Mesendoderm (in vitro differentiated cells): ENCODE results near the gene BSN.

Source experiments
- DNase-seq: peaks from one replicate; pipeline ENCODE4 v3.0.0; 2013
- H2AK5ac ChIP-seq: 2 replicates; pipeline ENCODE4 v1.6.1; 2013; ENCODE audit warnings: low read length, inconsistent platforms
- H2BK120ac ChIP-seq: 2 replicates; pipeline ENCODE4 v1.6.1; 2013; ENCODE audit warnings: low read depth, mild to moderate bottlenecking, low read length, moderate library complexity, mixed read lengths
- H2BK15ac ChIP-seq: replicated peaks from 2 replicates; pipeline ENCODE4 v1.6.1; 2013; ENCODE audit warnings: low read depth, mild to moderate bottlenecking, moderate library complexity
- H2BK5ac ChIP-seq: 2 replicates; pipeline ENCODE4 v1.6.1; 2013; ENCODE audit warnings: low read length, inconsistent platforms
- H3K18ac ChIP-seq: 2 replicates; pipeline ENCODE4 v1.6.1; 2013; ENCODE audit warnings: mild to moderate bottlenecking, low read length, mixed read lengths
- H3K23ac ChIP-seq: one replicate; pipeline ENCODE4 v1.6.1; 2013; ENCODE audit warnings: low read length
- H3K27ac ChIP-seq: 2 replicates; pipeline ENCODE4 v1.5.1; 2013; ENCODE audit warnings: low read depth, mild to moderate bottlenecking, inconsistent platforms, low read length, moderate library complexity
- H3K27me3 ChIP-seq: 2 replicates; pipeline ENCODE4 v1.6.1; 2013; ENCODE audit warnings: low read length, control low read depth, mild to moderate bottlenecking, inconsistent platforms; ENCODE audit not compliant: insufficient read depth, poor library complexity
- H3K36me3 ChIP-seq: 2 replicates; pipeline ENCODE4 v1.6.1; 2013; ENCODE audit warnings: low read length, inconsistent platforms; ENCODE audit not compliant: control insufficient read depth, insufficient read depth
- H3K4ac ChIP-seq: one replicate; pipeline ENCODE4 v1.6.1; 2013; ENCODE audit warnings: low read depth, mild to moderate bottlenecking, low read length, moderate library complexity
- H3K4me1 ChIP-seq: 2 replicates; pipeline ENCODE4 v1.6.1; 2013; ENCODE audit warnings: low read depth, low read length, inconsistent platforms; ENCODE audit not compliant: control insufficient read depth
- H3K4me2 ChIP-seq: 2 replicates; pipeline ENCODE4 v1.6.1; 2013; ENCODE audit warnings: low read length
- H3K4me3 ChIP-seq: 2 replicates; pipeline ENCODE4 v1.5.1; 2013; ENCODE audit warnings: mild to moderate bottlenecking, low read length
- H3K56ac ChIP-seq: one replicate; pipeline ENCODE4 v1.6.1; 2013; ENCODE audit warnings: low read length
- H3K79me1 ChIP-seq: 2 replicates; pipeline ENCODE4 v1.6.1; 2013; ENCODE audit warnings: low read length, inconsistent platforms
- H3K79me2 ChIP-seq: 2 replicates; pipeline ENCODE4 v1.6.1; 2013; ENCODE audit warnings: mild to moderate bottlenecking, low read length; ENCODE audit not compliant: control insufficient read depth, insufficient read depth
- H3K9ac ChIP-seq: 2 replicates; pipeline ENCODE4 v1.6.1; 2013; ENCODE audit warnings: low read length, inconsistent platforms
- H4K5ac ChIP-seq: one replicate; pipeline ENCODE4 v1.6.1; 2013; ENCODE audit warnings: low read length
- H4K8ac ChIP-seq: one replicate; pipeline ENCODE4 v1.6.1; 2013; ENCODE audit warnings: low read depth, mild to moderate bottlenecking, control low read depth, low read length, moderate library complexity
- WGBS: extraction: QIAGEN DNeasy Blood & Tissue Kit; methylation state at CpG from one replicate; pipeline ENCODE4 v1.1.7; 2013; ENCODE audit warnings: low lambda C conversion rate, missing lambda C conversion rate; ENCODE audit not compliant: insufficient coverage; ENCODE audit errors: extremely low coverage; 5-methylcytosine and 5-hydroxymethylcytosine counted together

Gene BSN

GRCh38 chr3:49656541-49657112 is 102.3 kb downstream of the BSN start:
- H2BK120ac ChIP-seq: no peak overlapping the region
- no peaks in the 10 kb centered on the region for H3K36me3 ChIP-seq
- no peak overlapping the region for H3K56ac ChIP-seq
- H2BK5ac ChIP-seq: no peak overlapping the region
- H4K5ac ChIP-seq: no peak overlapping the region
- no peaks in the 10 kb centered on the region for H3K79me1 ChIP-seq
- H3K27me3 ChIP-seq: no peaks in the 10 kb centered on the region
- no CpG with 5 or more reads among the region's 18 CpGs for WGBS
- H4K8ac ChIP-seq: no peak overlapping the region
- no peak overlapping the region for H2AK5ac ChIP-seq
- H3K23ac ChIP-seq: no peak overlapping the region
- H3K18ac ChIP-seq: no peak overlapping the region
- H3K4ac ChIP-seq: no peak overlapping the region
- no peak overlapping the region for H2BK15ac ChIP-seq
- no peaks in the 10 kb centered on the region for H3K79me2 ChIP-seq
- no peak overlapping the region for H3K27ac ChIP-seq
- H3K4me2 ChIP-seq: no peak overlapping the region
- H3K9ac ChIP-seq: no peak overlapping the region
- H3K4me1 ChIP-seq: no peaks in the 10 kb centered on the region
- DNase-seq: no peak
- H3K4me3 ChIP-seq: no peak overlapping the region

DNA sequence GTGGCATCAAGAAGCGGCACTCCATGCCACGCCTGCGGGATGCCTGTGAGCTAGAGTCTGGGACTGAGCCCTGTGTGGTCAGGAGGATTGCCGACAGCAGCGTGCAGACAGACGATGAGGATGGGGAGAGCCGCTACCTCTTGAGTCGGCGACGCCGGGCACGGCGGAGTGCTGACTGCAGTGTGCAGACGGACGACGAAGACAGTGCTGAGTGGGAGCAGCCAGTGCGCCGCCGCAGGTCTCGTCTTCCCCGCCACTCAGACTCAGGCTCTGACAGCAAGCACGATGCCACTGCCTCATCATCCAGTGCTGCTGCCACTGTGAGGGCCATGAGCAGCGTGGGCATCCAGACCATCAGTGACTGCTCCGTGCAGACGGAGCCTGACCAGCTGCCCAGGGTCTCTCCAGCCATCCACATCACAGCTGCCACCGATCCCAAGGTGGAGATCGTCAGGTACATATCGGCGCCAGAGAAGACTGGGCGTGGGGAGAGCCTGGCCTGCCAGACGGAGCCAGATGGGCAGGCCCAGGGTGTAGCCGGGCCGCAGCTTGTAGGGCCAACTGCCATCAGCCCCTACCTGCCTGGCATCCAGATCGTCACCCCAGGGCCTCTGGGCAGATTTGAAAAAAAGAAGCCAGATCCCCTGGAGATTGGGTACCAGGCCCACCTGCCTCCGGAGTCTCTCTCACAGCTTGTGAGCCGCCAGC is 103.1 kb downstream of the BSN start:
- Histone ChIP-seq H4K8ac (no peak overlapping the region), H3K79me2 (no peaks in the 10 kb centered on the region), H2BK120ac (no peak overlapping the region), H4K5ac (no peak overlapping the region), H3K36me3 (no peaks in the 10 kb centered on the region), H3K27ac (no peak overlapping the region), H2BK15ac (no peak overlapping the region), H3K4me2 (no peak overlapping the region), H3K4me3 (no peak overlapping the region), H3K9ac (no peak overlapping the region), H3K18ac (no peak overlapping the region), H3K4me1 (no peaks in the 10 kb centered on the region), H3K23ac (no peak overlapping the region), H2AK5ac (no peak overlapping the region), H3K56ac (no peak overlapping the region), H3K79me1 (no peaks in the 10 kb centered on the region), H2BK5ac (no peak overlapping the region), H3K27me3 (no peaks in the 10 kb centered on the region), H3K4ac (no peak overlapping the region)
- DNase-seq: no peak
- no CpG with 5 or more reads among the region's 36 CpGs for WGBS

DNA sequence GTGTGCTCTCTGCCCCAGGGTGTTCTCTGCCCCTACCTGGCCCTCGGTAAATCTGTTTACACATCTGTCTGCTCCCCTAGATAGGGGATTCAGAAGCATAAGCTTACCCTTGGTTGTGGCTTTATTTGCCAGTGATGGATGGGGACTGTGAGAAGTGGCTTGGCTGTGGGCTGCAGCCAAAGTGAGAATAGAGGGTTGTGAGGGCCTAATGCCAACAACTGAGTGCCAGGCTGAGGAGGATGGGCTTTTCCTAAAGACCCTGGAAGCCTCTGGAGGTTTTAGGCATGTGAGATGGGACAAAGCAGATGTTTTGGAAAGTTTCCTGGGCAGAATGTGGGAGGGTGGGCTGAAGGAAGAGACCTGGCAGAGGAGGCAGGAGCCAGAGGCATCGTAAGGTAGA is 104.4 kb downstream of the BSN start:
- Histone ChIP-seq H3K18ac (no peak overlapping the region), H3K9ac (no peak overlapping the region), H3K79me2 (no peaks in the 10 kb centered on the region), H3K4ac (no peak overlapping the region), H3K56ac (no peak overlapping the region), H2BK5ac (no peak overlapping the region), H3K4me2 (no peak overlapping the region), H4K8ac (no peak overlapping the region), H4K5ac (no peak overlapping the region), H2AK5ac (no peak overlapping the region), H3K23ac (no peak overlapping the region), H3K4me3 (no peak overlapping the region), H2BK15ac (no peak overlapping the region), H3K27ac (no peak overlapping the region), H3K79me1 (no peaks in the 10 kb centered on the region), H3K4me1 (no peaks in the 10 kb centered on the region), H3K27me3 (no peaks in the 10 kb centered on the region), H2BK120ac (no peak overlapping the region), H3K36me3 (no peaks in the 10 kb centered on the region)
- WGBS: no CpG with 5 or more reads among the region's 2 CpGs
- DNase-seq: no peak

DNA sequence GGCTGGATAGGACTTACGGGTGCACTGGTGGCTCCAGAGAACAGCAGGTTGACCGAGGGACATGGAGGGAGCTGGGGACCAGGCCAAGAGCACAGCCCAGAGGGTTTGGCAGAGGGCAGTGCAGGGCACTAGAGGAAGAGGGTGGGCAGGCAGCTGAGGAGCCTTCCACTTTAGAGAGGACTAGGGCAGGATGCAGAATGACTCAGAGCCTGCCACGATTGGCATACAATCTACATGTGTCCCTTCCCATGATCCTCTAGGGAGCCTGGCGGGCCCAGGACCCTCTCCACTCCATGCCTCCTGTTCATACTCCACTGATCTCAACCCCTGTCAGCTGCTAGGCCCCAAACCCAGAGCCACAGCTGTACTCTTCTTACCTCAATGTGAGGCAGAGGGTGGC is 105.5 kb downstream of the BSN start:
- Histone ChIP-seq H3K23ac (no peak overlapping the region), H2AK5ac (no peak overlapping the region), H3K4me2 (no peak overlapping the region), H3K36me3 (no peaks in the 10 kb centered on the region), H2BK120ac (no peak overlapping the region), H4K5ac (no peak overlapping the region), H3K4ac (no peak overlapping the region), H3K4me1 (no peaks in the 10 kb centered on the region), H3K79me1 (no peaks in the 10 kb centered on the region), H2BK15ac (no peak overlapping the region), H3K79me2 (no peaks in the 10 kb centered on the region), H3K18ac (no peak overlapping the region), H4K8ac (no peak overlapping the region), H3K4me3 (no peak overlapping the region), H3K27ac (no peak overlapping the region), H3K56ac (no peak overlapping the region), H3K9ac (no peak overlapping the region), H3K27me3 (no peaks in the 10 kb centered on the region), H2BK5ac (no peak overlapping the region)
- DNase-seq: no peak
- WGBS: no CpG with 5 or more reads among the region's 4 CpGs

- no peaks in the 10 kb centered on the region for H3K36me3 ChIP-seq
- WGBS: no CpG with 5 or more reads among the region's 14 CpGs
- no peak overlapping the region for H2BK120ac ChIP-seq
- no peak overlapping the region for H2BK5ac ChIP-seq
- no peak for DNase-seq
- H3K4me1 ChIP-seq: no peaks in the 10 kb centered on the region
- no peak overlapping the region for H3K56ac ChIP-seq
- H3K27ac ChIP-seq: no peak overlapping the region
- no peaks in the 10 kb centered on the region for H3K79me1 ChIP-seq
- no peaks in the 10 kb centered on the region for H3K27me3 ChIP-seq
- H3K4ac ChIP-seq: no peak overlapping the region
- no peak overlapping the region for H3K18ac ChIP-seq
- no peak overlapping the region for H3K9ac ChIP-seq
- no peak overlapping the region for H2BK15ac ChIP-seq
- no peak overlapping the region for H3K4me2 ChIP-seq
- no peak overlapping the region for H3K4me3 ChIP-seq
- H3K23ac ChIP-seq: no peak overlapping the region
- no peaks in the 10 kb centered on the region for H3K79me2 ChIP-seq
- no peak overlapping the region for H2AK5ac ChIP-seq
- no peak overlapping the region for H4K8ac ChIP-seq
- no peak overlapping the region for H4K5ac ChIP-seq
Measured at GRCh38 chr3:49661281-49661680, 107.0 kb downstream of the BSN start.

DNA sequence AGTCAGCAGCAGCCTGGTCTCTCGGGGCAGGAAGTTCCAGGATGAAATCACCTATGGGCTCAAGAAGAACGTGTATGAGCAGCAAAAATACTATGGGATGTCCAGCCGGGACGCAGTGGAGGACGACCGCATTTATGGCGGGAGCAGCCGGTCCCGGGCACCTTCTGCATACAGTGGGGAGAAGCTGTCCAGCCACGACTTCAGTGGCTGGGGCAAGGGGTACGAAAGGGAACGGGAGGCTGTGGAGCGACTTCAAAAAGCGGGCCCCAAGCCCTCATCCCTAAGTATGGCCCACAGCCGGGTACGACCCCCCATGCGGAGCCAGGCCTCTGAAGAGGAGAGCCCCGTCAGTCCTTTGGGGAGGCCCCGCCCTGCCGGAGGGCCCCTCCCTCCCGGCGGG is 107.7 kb downstream of the BSN start:
- Histone ChIP-seq H3K4me1 (no peaks in the 10 kb centered on the region), H3K79me2 (no peaks in the 10 kb centered on the region), H3K79me1 (no peaks in the 10 kb centered on the region), H3K4ac (no peak overlapping the region), H3K27ac (no peak overlapping the region), H2BK15ac (no peak overlapping the region), H2BK120ac (no peak overlapping the region), H3K4me2 (no peak overlapping the region), H3K18ac (no peak overlapping the region), H2AK5ac (no peak overlapping the region), H3K23ac (no peak overlapping the region), H4K5ac (no peak overlapping the region), H3K56ac (no peak overlapping the region), H3K36me3 (no peaks in the 10 kb centered on the region), H2BK5ac (no peak overlapping the region), H3K9ac (no peak overlapping the region), H3K27me3 (no peaks in the 10 kb centered on the region), H3K4me3 (no peak overlapping the region), H4K8ac (no peak overlapping the region)
- DNase-seq: no peak
- no CpG with 5 or more reads among the region's 22 CpGs for WGBS
